ENCODE data around the gene CMPK2.

The CMPK2 gene

DNA sequence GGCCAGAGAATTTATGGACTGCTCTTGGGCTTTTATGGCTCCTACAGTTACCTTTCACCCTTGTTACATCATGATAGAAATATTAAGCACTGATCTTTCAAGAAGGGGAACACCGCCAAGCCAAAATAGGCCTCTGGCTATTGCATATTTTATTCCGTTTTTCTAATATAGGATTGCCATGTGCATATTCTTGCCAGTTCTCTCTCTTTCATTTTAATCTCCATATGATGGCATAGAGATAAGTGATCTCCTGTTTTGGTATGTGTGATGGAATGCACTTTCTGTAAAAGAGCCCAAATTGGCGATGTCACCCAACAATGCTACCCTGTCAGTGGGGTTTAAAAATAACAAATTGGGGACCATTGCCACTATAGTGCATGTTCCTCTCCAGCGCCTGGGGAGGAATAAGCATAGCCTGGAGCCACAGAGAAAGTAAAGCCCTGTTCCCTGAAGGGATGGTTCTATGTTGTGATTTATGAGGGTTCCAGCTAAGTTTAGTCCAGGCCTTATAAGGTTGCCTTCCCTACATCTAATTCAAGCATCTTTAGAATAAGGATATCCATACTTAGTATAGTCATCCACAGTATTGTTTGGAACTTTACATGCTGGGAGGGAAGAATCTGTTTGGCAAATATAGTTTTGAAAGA lies 26.9 kb downstream of the CMPK2 start:
- no peak for DNase-seq

- DNase-seq = no peak
Observed at GRCh38 chr2:6835467-6835866, 30.2 kb downstream of the CMPK2 start.

DNA sequence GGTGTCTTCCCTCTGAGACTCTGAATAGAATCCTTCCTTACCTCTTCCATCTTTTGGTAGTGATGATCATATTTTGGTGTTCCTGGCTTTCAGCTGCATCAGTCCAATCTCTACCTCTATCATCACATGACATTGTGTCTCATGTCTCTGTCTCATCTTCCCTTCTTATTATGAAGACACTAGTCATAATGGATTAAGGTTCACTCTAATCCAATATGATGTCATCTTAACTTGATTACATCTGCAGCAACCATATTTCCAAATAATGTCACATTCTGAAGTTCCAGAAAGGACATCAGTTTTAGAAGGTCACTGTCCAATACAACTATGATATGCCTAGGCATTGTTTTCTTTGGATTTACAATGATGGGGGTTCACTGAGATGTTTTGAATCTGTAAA lies 31.5 kb downstream of the CMPK2 start:
- DNase-seq = no peak

GRCh38 chr2:6833300-6833604 lies 32.5 kb downstream of the CMPK2 start:
- no peak for DNase-seq

GRCh38 chr2:6832596-6833299 lies 33.0 kb downstream of the CMPK2 start:
- DNase-seq = no peak

GRCh38 chr2:6831229-6831628 lies 34.5 kb downstream of the CMPK2 start:
- DNase-seq = no peak

GRCh38 chr2:6828299-6828584 lies 37.5 kb downstream of the CMPK2 start:
- no peak for DNase-seq

DNA sequence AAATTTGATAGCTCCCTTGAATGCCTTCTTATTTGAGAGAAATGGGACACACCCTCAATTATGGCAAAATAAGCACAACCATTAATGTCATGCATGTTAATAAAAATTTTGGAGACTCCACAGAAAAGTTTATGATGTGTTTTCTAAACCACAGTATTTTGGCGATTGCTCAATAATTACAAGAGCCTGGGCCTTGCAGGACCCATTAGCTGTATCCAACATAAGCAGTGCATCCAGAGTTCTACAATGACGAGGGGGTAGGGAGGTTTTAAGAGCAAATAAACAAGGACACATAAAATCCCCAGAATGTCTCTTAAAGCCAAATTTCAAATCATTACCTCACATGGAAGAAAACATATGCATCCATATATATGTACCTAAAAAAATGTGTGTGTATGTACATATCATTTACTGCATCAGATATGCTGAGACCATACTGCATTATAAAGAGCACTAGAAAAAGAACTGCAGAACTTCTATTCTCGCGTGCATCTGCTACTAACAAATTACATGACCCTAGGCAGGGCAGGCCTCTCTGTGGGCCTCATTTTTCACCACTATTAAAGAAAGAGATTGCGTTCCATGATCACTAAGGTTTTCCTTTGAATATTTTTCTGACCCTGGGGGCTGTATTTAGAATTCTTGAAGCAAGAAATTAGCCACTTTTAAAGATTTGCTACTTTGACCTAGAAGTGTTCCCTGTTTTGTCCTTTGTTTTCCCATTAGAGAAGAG lies 38.0 kb downstream of the CMPK2 start:
- no peak for DNase-seq

DNA sequence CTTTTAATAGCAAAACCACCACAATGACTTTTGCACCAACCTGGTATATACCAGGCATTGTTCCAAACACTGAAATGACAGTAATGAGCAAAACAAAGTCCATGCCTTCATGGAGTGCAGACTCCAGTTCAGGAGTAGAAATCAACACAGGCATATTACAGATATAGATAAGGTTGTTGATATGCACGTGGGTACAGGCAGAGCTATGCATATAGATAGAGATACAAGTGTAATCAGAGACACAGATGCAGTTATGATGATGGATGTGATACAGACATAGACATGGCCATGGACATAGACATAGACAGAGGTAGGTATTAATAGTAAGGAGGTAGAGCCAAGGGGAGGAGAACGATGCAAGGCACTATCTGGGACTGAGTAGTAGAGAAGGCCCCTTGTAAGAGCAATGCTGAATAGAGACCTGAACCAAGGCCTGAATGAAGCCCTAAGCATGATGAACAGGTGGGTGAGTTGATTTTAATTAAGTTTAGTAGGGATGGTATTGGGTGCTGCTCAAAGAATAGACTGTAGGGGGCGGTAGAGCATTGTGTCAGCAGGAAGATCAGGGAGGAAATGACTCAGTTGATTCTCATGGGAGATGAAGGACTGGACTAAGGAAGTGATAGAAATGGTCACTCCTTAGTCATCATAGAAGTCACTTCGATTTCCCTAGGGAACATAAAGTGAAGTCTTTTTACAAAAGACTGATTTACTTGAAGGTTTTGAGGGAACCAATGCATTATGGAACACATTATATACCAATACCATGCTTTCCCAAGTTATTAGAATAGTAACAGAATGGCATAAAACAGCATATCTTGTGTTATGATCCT lies 39.4 kb downstream of the CMPK2 start:
- DNase-seq = peak; percentile 40

DNA sequence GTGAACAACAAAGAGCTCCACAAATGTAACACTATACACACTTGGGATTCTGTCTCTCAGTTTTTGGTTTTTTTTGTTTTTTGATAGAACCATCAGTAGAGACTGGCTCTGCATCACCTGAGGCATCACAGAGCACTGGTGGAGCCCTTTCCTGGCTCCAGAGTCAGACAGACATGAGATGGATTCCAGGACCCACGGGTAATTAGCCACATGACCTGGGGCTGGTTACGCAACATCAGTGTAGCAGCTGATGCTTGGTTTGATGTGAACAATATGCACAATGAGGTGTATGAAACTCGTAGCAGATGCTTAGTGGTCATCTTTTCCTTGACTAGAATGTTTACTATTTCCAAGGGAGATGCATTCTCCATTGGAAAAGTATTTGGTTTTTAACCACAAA lies 40.7 kb downstream of the CMPK2 start:
- no peak for DNase-seq

DNA sequence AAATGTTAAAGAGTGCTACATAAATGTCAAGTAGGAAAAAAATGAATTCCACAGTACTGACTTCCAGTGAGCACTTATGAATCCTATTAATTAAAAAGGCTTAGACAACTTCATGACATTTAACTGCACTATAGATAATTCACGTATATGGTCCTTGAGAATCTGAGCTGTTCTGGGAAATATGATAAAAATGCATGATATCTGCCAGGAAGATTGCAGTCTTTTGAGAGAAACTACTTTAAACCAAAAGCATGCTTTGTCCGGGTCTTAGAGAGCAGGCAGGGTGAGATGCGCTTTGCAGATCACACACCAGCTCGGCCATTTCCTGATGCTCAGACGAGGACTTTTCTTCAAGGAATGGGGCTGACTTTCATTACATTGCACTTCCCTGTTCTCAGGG lies 42.6 kb downstream of the CMPK2 start:
- no peak for DNase-seq

DNA sequence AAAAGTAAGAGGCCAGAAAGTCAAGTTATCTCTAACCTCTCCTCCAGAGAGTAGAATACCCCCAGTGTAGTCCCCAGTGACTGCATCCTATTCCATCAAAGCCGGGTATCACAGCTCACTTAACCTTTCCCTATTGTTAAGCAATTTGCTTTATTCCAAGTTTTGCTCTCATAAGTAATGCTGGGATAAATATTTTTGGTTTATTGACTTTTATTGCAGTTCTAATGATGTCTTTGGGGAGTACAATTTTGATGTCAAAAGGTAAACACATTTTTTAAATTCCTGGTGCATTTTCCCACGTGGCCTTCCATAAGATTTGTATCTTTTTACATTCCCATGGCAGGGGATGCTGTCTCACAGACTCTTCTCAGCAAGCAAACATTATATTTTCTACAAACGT lies 43.3 kb downstream of the CMPK2 start:
- no peak for DNase-seq

DNA sequence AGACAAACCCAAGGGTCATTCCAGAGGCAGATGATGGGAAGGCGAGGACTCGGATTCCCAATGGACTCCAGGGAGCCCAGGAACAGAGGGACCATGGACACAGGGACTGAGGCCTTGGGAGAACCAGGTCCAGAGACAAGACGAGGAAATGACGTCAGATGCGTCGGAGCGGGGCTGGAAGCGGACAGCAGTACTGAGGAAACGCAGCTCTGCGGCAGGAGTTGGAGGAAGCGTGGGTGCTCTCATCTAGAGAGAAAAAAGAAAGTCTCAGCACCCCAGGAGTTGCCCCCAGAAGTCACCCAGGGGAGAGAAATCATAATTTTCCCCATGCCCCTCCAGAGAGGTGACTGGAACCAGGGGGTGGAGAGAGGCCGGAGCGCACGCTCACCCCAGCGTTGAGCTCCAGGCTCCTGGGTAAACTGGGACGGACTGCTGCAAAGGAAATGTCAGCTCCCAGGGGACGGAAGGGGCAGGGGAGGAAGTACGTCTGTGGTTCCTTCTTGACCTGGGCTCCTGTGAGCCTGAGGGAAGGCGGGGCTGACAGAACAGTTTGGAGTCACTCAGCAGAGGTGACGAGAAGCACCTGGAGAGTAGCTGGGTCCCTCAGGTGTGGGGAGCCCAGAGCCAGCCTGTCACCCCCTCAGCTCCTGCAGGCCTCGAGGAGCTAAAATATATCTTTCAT lies 44.7 kb downstream of the CMPK2 start:
- no peak for DNase-seq

DNA sequence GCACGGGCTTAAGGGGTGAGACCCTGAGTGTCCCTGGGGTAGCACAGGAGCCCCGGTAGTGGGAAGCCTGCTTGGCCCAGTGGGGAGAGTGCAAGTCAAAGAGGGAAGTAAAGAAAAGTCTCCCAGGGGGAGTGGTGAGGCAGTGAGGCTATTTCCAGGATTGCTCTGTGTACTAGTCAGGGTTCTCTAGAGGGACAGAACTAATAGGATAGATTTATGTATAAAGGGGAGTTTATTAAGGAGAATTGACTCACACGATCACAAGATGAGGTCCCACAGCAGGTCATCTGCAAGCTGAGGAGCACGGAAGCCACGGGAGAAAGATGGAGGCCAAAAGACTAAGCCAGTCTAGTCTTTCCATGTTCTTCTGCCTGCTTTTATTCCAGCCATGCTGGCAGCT lies 45.5 kb downstream of the CMPK2 start:
- no peak for DNase-seq

DNA sequence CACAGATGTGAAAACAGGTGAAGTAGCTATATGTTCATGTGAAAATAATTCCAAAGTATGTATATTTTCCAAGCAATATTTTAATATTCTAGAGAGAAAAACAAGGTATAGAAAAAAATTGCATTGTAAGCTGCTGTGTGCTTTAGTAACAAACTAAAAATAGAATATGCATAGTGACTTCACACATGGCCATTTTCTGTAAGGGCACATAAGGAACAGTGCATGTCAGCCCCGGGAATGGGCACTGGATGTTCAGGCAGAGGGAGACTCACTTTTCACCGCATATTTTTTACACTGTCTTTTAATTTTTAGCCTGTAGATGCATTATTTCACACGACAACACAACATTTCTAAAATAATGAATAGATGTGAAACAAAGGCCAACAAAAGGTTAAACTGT lies 46.0 kb downstream of the CMPK2 start:
- DNase-seq = no peak

DNA sequence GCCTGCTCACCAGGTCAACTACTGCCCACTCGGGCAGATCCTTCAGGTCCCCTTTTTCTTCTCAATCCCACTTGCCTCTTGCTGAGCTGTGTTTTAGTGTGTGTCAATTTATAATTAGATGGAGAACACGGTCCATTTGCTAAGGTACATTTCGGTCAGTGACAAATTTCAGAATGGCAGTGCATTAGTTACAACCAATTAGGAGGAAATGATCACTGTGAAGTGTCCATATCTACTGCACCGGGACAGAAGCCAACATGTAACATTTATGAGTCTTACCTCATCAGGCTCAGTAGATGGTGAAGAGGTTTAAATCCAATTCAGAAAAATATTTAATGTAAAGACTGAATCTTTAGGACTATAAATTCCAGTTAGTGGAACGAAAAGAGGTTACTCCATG lies 47.7 kb downstream of the CMPK2 start:
- DNase-seq = no peak

DNA sequence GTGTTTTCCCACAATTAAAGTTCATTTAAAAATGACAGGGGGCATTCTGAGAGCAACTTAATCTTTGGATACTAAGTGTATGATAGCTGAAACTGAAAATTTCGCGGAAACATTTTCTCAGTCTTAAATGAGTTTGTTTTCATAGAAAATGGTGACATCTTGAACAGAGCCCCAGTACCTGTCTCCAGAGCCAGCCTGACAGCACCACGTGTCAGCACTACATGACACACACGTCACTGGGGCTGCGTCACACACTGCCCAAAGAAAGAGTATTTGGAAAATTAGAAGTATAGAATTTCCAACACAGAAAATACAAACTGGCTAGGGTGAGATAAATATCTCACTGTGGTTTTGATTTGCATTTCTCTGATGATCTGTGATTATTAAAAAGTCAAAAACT lies 50.8 kb downstream of the CMPK2 start:
- DNase-seq = no peak

DNA sequence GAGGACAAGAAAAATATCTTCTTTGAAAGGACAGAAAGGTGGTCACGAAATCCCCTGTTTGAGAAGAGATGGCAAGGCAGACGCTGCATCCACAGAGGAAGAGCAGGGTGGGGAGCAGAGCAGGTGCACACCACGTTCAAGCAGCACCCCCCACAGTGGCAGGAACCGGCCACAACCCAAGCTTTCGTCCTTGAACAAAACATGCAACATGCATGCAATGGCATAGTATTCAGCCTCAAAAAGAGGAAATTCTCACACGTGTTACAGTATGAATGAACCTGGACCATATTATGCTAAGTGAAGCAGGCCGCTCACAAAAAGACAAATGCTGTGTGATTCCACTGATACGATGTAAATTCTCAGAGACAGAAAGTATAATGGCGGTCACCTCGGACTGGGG lies 51.4 kb downstream of the CMPK2 start:
- DNase-seq = no peak

DNA sequence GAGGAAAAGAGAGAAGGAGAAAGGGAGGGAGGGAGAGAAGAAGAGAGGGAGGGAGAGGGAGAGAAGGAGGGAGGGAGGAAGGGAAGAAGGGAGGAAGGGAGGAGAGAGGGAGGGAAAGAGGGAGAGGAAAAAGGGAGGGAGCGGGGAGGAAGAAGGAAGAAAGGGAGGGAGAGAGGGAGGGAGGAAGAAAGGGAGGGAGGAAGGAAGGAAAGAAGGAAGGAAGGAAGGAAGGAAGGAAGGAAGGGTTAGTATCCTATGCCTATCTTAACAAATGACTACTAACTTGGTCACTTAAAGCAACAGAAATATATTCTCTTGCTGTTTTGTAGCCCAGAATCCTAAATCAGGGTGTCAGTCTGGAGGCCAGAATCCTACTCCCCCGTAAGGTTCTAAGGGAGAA lies 52.1 kb downstream of the CMPK2 start:
- DNase-seq = no peak

GRCh38 chr2:6812857-6813530 lies 52.7 kb downstream of the CMPK2 start:
- DNase-seq = no peak

DNA sequence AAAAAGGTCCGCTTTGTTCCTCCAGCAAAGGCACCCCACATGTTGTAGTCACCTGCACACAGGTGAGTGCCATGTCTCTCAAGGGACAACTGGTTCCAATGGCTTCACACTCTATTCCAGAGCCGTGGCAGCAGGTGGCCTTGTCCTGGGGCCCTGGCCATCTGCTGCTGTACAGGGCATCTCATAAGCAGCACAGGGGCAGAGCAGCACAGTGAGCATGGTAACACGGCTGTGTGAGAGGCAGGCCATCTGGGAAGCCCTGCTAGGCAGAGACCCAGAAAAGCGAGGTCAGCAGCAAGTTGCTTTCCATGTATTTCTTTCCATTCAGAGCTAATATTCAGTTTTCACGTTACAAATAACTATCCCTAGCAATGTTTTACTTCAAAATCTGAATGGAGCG lies 54.7 kb downstream of the CMPK2 start:
- DNase-seq = no peak

DNA sequence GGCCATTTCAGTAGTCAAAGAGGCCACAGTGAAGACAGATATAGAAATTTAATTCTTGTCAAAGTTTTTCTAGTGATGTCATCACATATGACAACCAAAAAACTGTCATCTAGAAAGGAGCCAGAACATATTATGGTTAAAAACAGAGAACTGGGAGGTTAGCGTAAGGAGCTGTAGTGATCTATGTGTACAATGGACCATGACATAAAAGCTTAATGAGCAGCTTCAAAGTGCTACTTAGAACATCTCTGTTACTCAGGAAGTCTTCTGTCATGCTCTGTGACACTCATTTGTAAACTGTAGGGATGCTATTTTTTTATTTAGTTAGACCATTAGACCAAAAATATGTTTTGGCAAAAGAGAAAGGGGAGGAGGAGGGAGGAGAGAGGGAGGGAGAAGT lies 57.3 kb downstream of the CMPK2 start:
- no peak for DNase-seq

DNA sequence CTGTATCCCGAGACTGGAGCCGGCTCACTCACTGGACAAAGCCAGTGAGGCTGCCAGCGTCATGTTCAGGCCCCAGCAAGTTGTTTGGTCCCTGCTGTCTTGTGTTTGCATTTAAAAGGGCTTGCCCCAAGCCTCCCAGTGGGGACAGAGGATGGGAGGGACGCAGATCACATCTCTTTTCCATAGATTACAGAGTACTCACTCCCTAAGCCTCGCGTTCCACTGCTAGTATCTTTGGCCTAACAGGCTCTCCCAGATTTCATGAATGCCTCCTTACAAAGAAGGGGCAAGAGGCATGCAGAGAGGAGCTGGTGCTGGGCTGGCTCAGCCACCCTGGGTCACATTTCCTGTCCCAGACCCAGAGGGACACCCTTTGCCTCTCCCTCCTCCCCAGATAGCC lies 59.1 kb downstream of the CMPK2 start:
- no peak for DNase-seq

All from 8988T (cell line).